SK-N-SH (cell line): ENCODE data around the gene AMD1. TPM values are rescaled to one million over a fixed set of nuclear protein-coding genes. Genes with fewer than 3 reads are reported as not detected.

ENCODE experiments used
- CTCF ChIA-PET: fragments of 300-600, 350-600 bp; formaldehyde crosslinking; extraction: SDS; loops from one replicate; lab custom pipeline; 2021; lab: Yijun Ruan, JAX
- POLR2A ChIA-PET: fragments of 350-600 bp; sonication (Branson Sonifier 250); formaldehyde crosslinking; extraction: SDS; loops from one replicate; lab custom pipeline; 2020; ENCODE audit warnings: antibody characterized with exemption, inconsistent platforms; lab: Yijun Ruan, JAX
- DNase-seq: peaks from one replicate; pipeline ENCODE4 v3.0.0; 2012
- H2AFZ ChIP-seq: fragments of 200-600 bp; sonication (generic); 2 replicates; pipeline ENCODE4 v1.8.1; 2016; ENCODE audit warnings: antibody characterized with exemption, mild to moderate bottlenecking, low read depth
- H3F3A ChIP-seq: fragments of 200-600 bp; sonication (generic); replicated peaks from 2 replicates; pipeline ENCODE3; 2016; ENCODE audit warnings: antibody characterized with exemption, mild to moderate bottlenecking; ENCODE audit not compliant: insufficient read depth
- H3K27ac ChIP-seq, 2 experiments: fragments of 200-500 bp in 1 of 2; fragments of 200-600 bp in 1 of 2; sonication (Bioruptor generic) in 1 of 2; sonication (generic), shearing (Covaris generic) in 1 of 2; 2 replicates each; pipeline versions ENCODE4 v1.5.1 to v1.6.1; 2014 to 2016; ENCODE audit warnings: low read depth in 2 of 2, inconsistent platforms in 1 of 2, low read length in 1 of 2, mild to moderate bottlenecking in 1 of 2, mixed read lengths in 1 of 2
- H3K27me3 ChIP-seq: fragments of 200-600 bp; sonication (generic), shearing (Covaris generic); 2 replicates; pipeline ENCODE4 v1.6.1; 2016; ENCODE audit warnings: mixed run types; ENCODE audit not compliant: insufficient read depth
- H3K36me3 ChIP-seq, 2 experiments: fragments of 200-500 bp in 1 of 2; fragments of 200-600 bp in 1 of 2; sonication (Bioruptor generic) in 1 of 2; sonication (generic) in 1 of 2; replicated peaks in 1 of 2; 2 replicates each; pipeline versions ENCODE3 to v1.5.1; 2014 to 2016; ENCODE audit warnings: low read length in 1 of 2, mild to moderate bottlenecking in 1 of 2; ENCODE audit not compliant: insufficient read depth in 2 of 2, control insufficient read depth in 1 of 2
- H3K4me1 ChIP-seq, 2 experiments: fragments of 200-500 bp in 1 of 2; fragments of 200-600 bp in 1 of 2; sonication (Bioruptor generic) in 1 of 2; sonication (generic), shearing (Covaris generic) in 1 of 2; 2 replicates each; pipeline versions ENCODE4 v1.5.1 to v1.6.1; 2014 to 2016; ENCODE audit warnings: low read depth in 1 of 2, low read length in 1 of 2, mixed run types in 1 of 2; ENCODE audit not compliant: insufficient read depth in 2 of 2, control insufficient read depth in 1 of 2
- H3K4me2 ChIP-seq: fragments of 200-600 bp; sonication (generic), shearing (Covaris generic); 2 replicates; pipeline ENCODE4 v1.6.1; 2017; ENCODE audit warnings: mixed run types
- H3K4me3 ChIP-seq, 2 experiments: fragments of 200-500 bp in 1 of 2; fragments of 200-600 bp in 1 of 2; sonication (Bioruptor generic) in 1 of 2; sonication (generic), shearing (Covaris generic) in 1 of 2; 2 replicates each; pipeline versions ENCODE4 v1.5.1 to v1.8.1; 2014 to 2016; ENCODE audit warnings: low read depth in 2 of 2, inconsistent platforms in 1 of 2, low read length in 1 of 2, mild to moderate bottlenecking in 1 of 2, mixed read lengths in 1 of 2, moderate library complexity in 1 of 2
- H3K79me2 ChIP-seq: fragments of 200-600 bp; sonication (generic); 2 replicates; pipeline ENCODE4 v1.8.1; 2017; ENCODE audit warnings: mild to moderate bottlenecking; ENCODE audit not compliant: insufficient read depth
- H3K9ac ChIP-seq: fragments of 200-600 bp; sonication (generic); 2 replicates; pipeline ENCODE4 v1.6.1; 2017; ENCODE audit warnings: mixed run types
- H3K9me2 ChIP-seq: fragments of 200-600 bp; sonication (generic); 2 replicates; pipeline ENCODE4 v1.6.1; 2017; ENCODE audit warnings: mixed run types
- H3K9me3 ChIP-seq: fragments of 200-600 bp; sonication (generic); 2 replicates; pipeline ENCODE4 v1.6.1; 2017; ENCODE audit warnings: mixed run types, mild to moderate bottlenecking, moderate library complexity
- H4K20me1 ChIP-seq: fragments of 200-600 bp; sonication (generic); 2 replicates; pipeline ENCODE4 v1.6.1; 2017; ENCODE audit warnings: mild to moderate bottlenecking, mixed run types; ENCODE audit not compliant: insufficient read depth
- CHD2 ChIP-seq: fragments of 150-350 bp; IDR thresholded peaks from 2 replicates; pipeline ENCODE4 v1.6.1; 2018; ENCODE audit warnings: low read length; ENCODE audit not compliant: partially characterized antibody
- ELF1 ChIP-seq: IDR thresholded peaks from 2 replicates; pipeline ENCODE4 v1.4.0; 2012
- EZH2phosphoT487 ChIP-seq: fragments of 200-600 bp; sonication (generic); IDR thresholded peaks from 2 replicates; pipeline ENCODE4 v1.6.1; 2017; ENCODE audit warnings: low read depth, mixed run types, mild to moderate bottlenecking, antibody characterized with exemption, moderate library complexity, borderline replicate concordance
- FOXJ3 ChIP-seq: sonication (generic); formaldehyde crosslinking; IDR thresholded peaks from 2 replicates; pipeline ENCODE4 v1.5.1; 2020; ENCODE audit warnings: mild to moderate bottlenecking, missing genetic modification reagents
- FOXM1 ChIP-seq: IDR thresholded peaks from 2 replicates; pipeline ENCODE4 v1.4.0; 2012; ENCODE audit warnings: low read depth, mild to moderate bottlenecking
- GABPA ChIP-seq: IDR thresholded peaks from 2 replicates; pipeline ENCODE4 v1.4.0; 2012; ENCODE audit warnings: low read depth, mild to moderate bottlenecking
- JUND ChIP-seq: IDR thresholded peaks from 2 replicates; pipeline ENCODE4 v1.4.0; 2012
- MAX ChIP-seq: IDR thresholded peaks from 2 replicates; pipeline ENCODE4 v1.4.0; 2012; ENCODE audit warnings: low read depth
- MXI1 ChIP-seq: IDR thresholded peaks from 2 replicates; pipeline ENCODE4 v1.6.1; 2012; ENCODE audit warnings: mild to moderate bottlenecking, low read depth, low read length, improper control_type of control experiment
- NRF1 ChIP-seq: IDR thresholded peaks from 2 replicates; pipeline ENCODE4 v1.6.1; 2012; ENCODE audit warnings: low read depth, mild to moderate bottlenecking, low read length
- RFX5 ChIP-seq: IDR thresholded peaks from 2 replicates; pipeline ENCODE4 v1.6.1; 2012; ENCODE audit warnings: mild to moderate bottlenecking, improper control_type of control experiment, low read length
- RXRA ChIP-seq: IDR thresholded peaks from 2 replicates; pipeline ENCODE4 v1.4.0; 2012; ENCODE audit warnings: low read depth, mild to moderate bottlenecking, borderline replicate concordance
- SIN3A ChIP-seq: IDR thresholded peaks from 2 replicates; pipeline ENCODE4 v1.6.1; 2012; ENCODE audit warnings: low read depth, mild to moderate bottlenecking, low read length, moderate library complexity, borderline replicate concordance
- TCF12 ChIP-seq: IDR thresholded peaks from 2 replicates; pipeline ENCODE4 v1.4.0; 2012
- TEAD4 ChIP-seq: IDR thresholded peaks from 2 replicates; pipeline ENCODE4 v1.4.0; 2012; ENCODE audit warnings: mild to moderate bottlenecking, borderline replicate concordance; ENCODE audit not compliant: insufficient read depth
- WGBS: methylation state at CpG from one replicate; pipeline ENCODE4 v1.1.6; 2017; ENCODE audit warnings: low lambda C conversion rate; 5-methylcytosine and 5-hydroxymethylcytosine counted together
- polyA plus RNA-seq, 3 experiments: library from polyadenylated mRNA; depleted of rRNA; stranded (reverse); fragments of >200 nt; gene quantifications; 2 replicates each; pipeline ENCODE4 v1.2.3, GENCODE V29; 2012

The AMD1 gene
- polyA plus RNA-seq, 1 of the 3 experiments (the other 2 are of a cell fraction): 21.1 TPM

- Histone ChIP-seq H3F3A (peaks cover 3% of the 10 kb centered on the region), H3K36me3 (no peaks in the 10 kb centered on the region), H3K9me3 (no peaks in the 10 kb centered on the region), H3K9me2 (no peaks in the 10 kb centered on the region), H3K4me1 (no peaks in the 10 kb centered on the region), H3K27me3 (no peaks in the 10 kb centered on the region), H4K20me1 (no peaks in the 10 kb centered on the region), H3K9ac (no peak overlapping the region), H3K79me2 (no peaks in the 10 kb centered on the region), H3K4me3 (no peak overlapping the region), H3K27ac (no peak overlapping the region), H2AFZ (no peak overlapping the region), H3K4me2 (no peak overlapping the region)
- WGBS: 89% methylated on average over 6 of the region's 6 CpGs
- POLR2A ChIA-PET: interaction anchor here (0.9 kb wide), 1 partner anchor 63 kb away, joined by 5 read pairs; the partner anchor contains the start of gene AMD1
- TF ChIP-seq GABPA (no peak), RFX5 (no peak), MAX (no peak), ELF1 (no peak), SIN3A (no peak), TCF12 (no peak), FOXJ3 (CRISPR knock-in tag) (no peak), JUND (no peak), TEAD4 (no peak), MXI1 (no peak), NRF1 (no peak), RXRA (no peak), FOXM1 (no peak), EZH2phosphoT487 (no peak), CHD2 (no peak)
- DNase-seq: no peak
- CTCF ChIA-PET: interaction anchor here (0.9 kb wide), 1 partner anchor 25 kb away, joined by 3 read pairs; no protein-coding TSS in a partner anchor
These were observed 63.6 kb downstream of the AMD1 start for GRCh38 chr6:110938171-110938570.

- no peak overlapping the region for H2AFZ ChIP-seq
- no peaks in the 10 kb centered on the region for H4K20me1 ChIP-seq
- ChIA-PET POLR2A (no interaction called here), CTCF (interaction anchor here (1.3 kb wide), 1 partner anchor 10 kb away, joined by 3 read pairs; no protein-coding TSS in a partner anchor)
- H3K9me2 ChIP-seq: no peaks in the 10 kb centered on the region
- WGBS: 88% methylated on average over 8 of the region's 8 CpGs
- H3K79me2 ChIP-seq: no peaks in the 10 kb centered on the region
- no peak overlapping the region for H3K4me3 ChIP-seq
- no peak for DNase-seq
- H3K27ac ChIP-seq: no peak overlapping the region
- H3K27me3 ChIP-seq: no peaks in the 10 kb centered on the region
- no peaks in the 10 kb centered on the region for H3K36me3 ChIP-seq
- H3K4me1 ChIP-seq: no peaks in the 10 kb centered on the region
- no peaks in the 10 kb centered on the region for H3K9me3 ChIP-seq
- no peak overlapping the region for H3K9ac ChIP-seq
- TF ChIP-seq CHD2: no peak
- H3K4me2 ChIP-seq: no peak overlapping the region
- H3F3A ChIP-seq: no peaks in the 10 kb centered on the region
These were observed 65.0 kb downstream of the AMD1 start for GRCh38 chr6:110939429-110940200.
